ENCODE results near the gene ALLC.

Gene ALLC

GRCh38 chr2:3701071-3701470 lies 43.1 kb downstream of the ALLC start:
- TF ChIP-seq, protein P1, sequence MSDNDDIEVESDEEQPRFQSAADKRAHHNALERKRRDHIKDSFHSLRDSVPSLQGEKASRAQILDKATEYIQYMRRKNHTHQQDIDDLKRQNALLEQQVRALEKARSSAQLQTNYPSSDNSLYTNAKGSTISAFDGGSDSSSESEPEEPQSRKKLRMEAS (IDR thresholded peaks at IDR 0.05; ENCODE audit: low read depth, low read length), result no peak
- TF ChIP-seq CTCF (IDR thresholded peaks at IDR 0.05; ENCODE audit: low read depth, low read length) (no peak), POLR2A (IDR thresholded peaks at IDR 0.05; ENCODE audit: extremely low read depth, insufficient read length) (no peak), MYC (IDR thresholded peaks at IDR 0.05; ENCODE audit: low read depth, low read length) (no peak)
- H3K4me3 ChIP-seq (ENCODE audit: low read depth, low read length), result no peak overlapping the region
- DNase-seq (ENCODE audit: low read depth), result no peak

DNA sequence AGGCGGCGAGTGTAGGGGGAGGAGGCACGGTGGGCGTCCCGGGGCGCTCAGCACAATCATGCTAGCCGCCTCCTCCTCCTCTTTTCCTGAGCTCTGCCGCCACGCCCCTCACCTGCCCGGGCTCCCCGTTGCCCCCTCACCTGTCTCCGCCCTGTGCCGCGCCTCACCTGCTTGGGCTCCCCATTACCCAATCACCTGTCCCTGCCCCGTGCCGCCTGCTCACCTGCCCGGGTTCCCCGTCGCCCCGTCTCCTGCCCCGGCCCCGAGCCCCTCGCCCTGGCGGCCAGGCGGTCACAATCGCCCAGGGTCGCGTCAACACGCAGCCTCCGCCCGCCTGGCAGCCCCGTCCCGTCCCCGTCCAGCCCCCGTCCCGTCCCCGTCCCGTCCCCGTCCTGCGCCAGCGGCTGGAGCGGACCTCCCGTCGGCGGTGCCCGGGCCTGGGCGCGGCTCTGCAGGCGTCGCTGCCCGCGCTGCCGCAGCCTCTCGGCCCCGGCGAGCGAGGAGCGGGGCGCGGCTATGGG lies 45.3 kb downstream of the ALLC start, which contains the start of gene DCDC2C:
Gene DCDC2C (plus strand): TSS at position 340 of the 521 bp plus-strand sequence. CDS start 177 bp downstream, at position 517.
- no peak for DNase-seq (ENCODE audit: low read depth)
- TF ChIP-seq MYC (IDR thresholded peaks at IDR 0.05; ENCODE audit: low read depth, low read length) (no peak), CTCF (IDR thresholded peaks at IDR 0.05; ENCODE audit: low read depth, low read length) (no peak), POLR2A (IDR thresholded peaks at IDR 0.05; ENCODE audit: extremely low read depth, insufficient read length) (no peak)
- TF ChIP-seq, protein P1 (IDR thresholded peaks at IDR 0.05; ENCODE audit: low read depth, low read length), result no peak
- no peak within 1 kb of the TSS for H3K4me3 ChIP-seq (ENCODE audit: low read depth, low read length)

GRCh38 chr2:3703757-3704355 lies 45.9 kb downstream of the ALLC start:
- no peak for DNase-seq (ENCODE audit: low read depth)
- TF ChIP-seq POLR2A (IDR thresholded peaks at IDR 0.05; ENCODE audit: extremely low read depth, insufficient read length) (no peak), MYC (IDR thresholded peaks at IDR 0.05; ENCODE audit: low read depth, low read length) (no peak)
- TF ChIP-seq, protein P1 (IDR thresholded peaks at IDR 0.05; ENCODE audit: low read depth, low read length), result no peak
- no peak overlapping the region for H3K4me3 ChIP-seq (ENCODE audit: low read depth, low read length)

DNA sequence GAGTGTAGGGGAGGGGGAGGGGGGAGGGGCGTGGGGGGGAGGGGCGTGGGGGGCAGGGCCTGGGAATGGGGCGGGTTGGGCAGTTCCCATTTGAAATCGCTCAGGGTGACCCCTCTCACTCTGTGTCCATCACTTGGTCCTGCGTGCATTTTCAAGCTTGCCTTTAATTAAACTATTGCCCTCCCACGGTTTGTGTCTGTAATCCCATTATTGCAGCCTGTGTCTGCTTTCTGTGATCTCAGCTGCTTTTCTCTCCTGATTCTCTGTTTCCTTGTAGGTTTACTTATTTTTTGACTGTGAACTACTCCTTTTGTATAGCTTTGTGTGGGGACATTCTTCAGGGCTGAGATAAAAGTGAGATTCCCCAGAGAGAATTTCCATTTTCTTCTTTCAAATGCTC lies 46.7 kb downstream of the ALLC start:
- TF ChIP-seq, protein P1 (IDR thresholded peaks at IDR 0.05; ENCODE audit: low read depth, low read length), result no peak
- no peak for TF ChIP-seq POLR2A (IDR thresholded peaks at IDR 0.05; ENCODE audit: extremely low read depth, insufficient read length)
- TF ChIP-seq CTCF (IDR thresholded peaks at IDR 0.05; ENCODE audit: low read depth, low read length), result no peak
- no peak for TF ChIP-seq MYC (IDR thresholded peaks at IDR 0.05; ENCODE audit: low read depth, low read length)

GRCh38 chr2:3705782-3706181 lies 47.8 kb downstream of the ALLC start:
- TF ChIP-seq, protein P1 (IDR thresholded peaks at IDR 0.05; ENCODE audit: low read depth, low read length), result no peak
- TF ChIP-seq MYC (IDR thresholded peaks at IDR 0.05; ENCODE audit: low read depth, low read length), result no peak
- TF ChIP-seq CTCF (IDR thresholded peaks at IDR 0.05; ENCODE audit: low read depth, low read length), result no peak
- no peak for DNase-seq (ENCODE audit: low read depth)

More for the DNA sequence above, 46.7 kb downstream of the ALLC start:
- DNase-seq (ENCODE audit: low read depth), result no peak
- no peak overlapping the region for H3K4me3 ChIP-seq (ENCODE audit: low read depth, low read length)

DNA sequence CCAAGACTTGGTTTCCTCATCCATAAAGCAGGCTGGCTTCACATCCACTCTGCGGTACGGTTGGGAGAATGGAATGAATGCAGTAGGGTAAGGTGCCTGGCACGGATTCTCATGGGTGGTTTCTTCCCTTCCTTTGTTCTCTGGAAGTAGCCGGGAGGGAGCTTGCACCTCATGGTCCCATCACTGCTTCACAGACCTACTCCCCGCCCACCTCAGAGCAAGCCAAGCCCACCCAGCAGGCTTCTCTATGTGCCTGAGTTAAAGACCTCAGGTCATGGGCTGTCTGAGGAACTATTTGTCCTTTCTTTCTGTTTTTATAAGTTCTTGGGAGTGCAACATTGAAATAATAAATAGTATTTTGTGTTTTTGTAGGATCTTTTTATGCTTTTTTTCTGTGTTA lies 48.9 kb downstream of the ALLC start:
- no peak overlapping the region for H3K4me3 ChIP-seq (ENCODE audit: low read depth, low read length)
- DNase-seq (ENCODE audit: low read depth), result no peak
- TF ChIP-seq CTCF (IDR thresholded peaks at IDR 0.05; ENCODE audit: low read depth, low read length), result no peak
- TF ChIP-seq, protein P1 (IDR thresholded peaks at IDR 0.05; ENCODE audit: low read depth, low read length), result no peak
- no peak for TF ChIP-seq POLR2A (IDR thresholded peaks at IDR 0.05; ENCODE audit: extremely low read depth, insufficient read length)
- no peak for TF ChIP-seq MYC (IDR thresholded peaks at IDR 0.05; ENCODE audit: low read depth, low read length)

More at GRCh38 chr2:3705782-3706181, 47.8 kb downstream of the ALLC start:
- no peak overlapping the region for H3K4me3 ChIP-seq (ENCODE audit: low read depth, low read length)
